ENCODE measurements around the gene STAG1. TPM values are rescaled to one million over a fixed set of nuclear protein-coding genes. Genes with fewer than 3 reads are reported as not detected.
"Not testable (repeated sequence)": the region's sequence is repeated elsewhere in the genome, so short reads cannot be mapped to it uniquely, and the experiment has no call there.

Gene STAG1
- total RNA-seq, 1 donor from 2014 or later: 22.3 TPM

DNA sequence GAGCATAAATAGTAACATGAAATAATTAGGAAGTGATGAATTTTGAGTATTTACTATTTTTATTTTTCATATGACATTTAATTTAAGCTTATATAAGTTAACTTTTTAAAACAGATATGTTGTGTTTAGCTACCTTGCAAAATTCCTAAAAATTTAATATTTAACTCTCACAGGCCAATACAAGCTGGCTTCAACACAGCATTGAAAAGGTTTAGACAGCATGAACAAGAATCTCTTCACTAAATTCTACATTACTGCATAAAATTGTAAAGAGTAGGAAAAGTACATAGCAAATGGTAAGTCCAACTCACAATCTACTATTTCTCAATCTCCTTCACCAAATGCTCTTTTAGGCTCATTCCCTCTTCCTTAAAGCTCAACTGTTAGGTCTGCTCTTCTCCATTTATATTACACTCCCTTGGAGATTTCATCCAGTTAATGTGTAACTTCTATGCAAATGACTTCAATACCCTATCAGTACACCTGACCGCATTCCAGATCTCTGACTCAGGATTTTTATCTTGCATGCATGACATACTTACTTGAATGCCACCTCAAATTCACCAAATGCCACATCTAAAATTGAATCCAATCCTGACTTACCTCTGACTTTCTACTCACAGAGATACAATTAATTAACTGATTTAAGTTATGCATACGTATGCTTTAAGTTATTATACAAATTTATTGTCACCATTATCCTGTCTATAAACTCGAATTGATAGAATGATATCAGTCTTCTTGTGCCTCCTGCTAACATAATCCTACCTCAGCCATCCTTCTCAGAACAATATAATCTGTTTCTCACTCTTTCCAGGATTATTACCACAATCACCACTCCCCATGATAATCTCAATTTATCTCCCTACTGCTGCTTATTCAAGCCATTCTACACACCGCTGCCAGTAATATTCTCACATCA, 127.0 kb downstream of the STAG1 start:
- intact Hi-C loops (cut with micrococcal nuclease): no loop called here
- DNase-seq (no peak), ATAC-seq (no peak)

DNA sequence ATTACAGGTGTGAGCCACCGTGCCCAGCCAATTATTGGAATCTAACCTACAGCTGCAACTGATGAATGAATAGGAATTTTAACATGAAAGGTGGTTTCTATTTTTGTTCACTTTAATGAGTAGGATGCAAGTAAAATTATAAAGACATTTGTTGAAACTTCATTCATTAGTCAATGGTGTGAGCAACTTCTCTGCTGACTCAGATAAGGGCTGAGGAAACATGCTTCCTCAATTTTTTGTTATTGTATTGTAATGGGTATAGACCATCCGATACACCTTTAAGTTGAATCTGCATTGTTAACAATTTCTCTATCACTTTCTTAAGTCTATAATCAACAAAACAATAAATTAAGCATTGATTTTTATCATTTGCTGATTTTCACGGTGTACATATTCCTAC, 127.8 kb downstream of the STAG1 start:
- intact Hi-C loops (cut with micrococcal nuclease): no loop called here
- no peak for DNase-seq
- no peak for ATAC-seq

DNA sequence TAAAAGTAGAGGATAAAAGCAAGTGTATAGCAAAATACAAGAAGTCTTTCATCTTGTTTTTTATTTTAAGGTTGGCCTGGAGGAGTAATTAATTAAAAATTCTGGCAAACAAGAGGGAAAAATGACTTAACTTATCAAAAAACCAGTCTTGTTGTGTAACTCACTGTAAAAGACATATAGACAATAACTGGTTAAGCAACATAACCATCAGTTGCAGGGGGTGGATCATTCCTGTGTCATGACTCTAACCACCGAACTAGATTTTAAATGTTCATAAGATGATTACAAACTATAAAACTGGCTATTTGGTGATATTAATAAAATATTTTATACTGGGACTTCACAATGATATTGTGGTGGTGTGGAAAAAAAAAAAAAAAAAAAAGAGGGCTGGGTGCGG, 130.6 kb downstream of the STAG1 start:
- no peak for DNase-seq
- no peak for ATAC-seq
- intact Hi-C loops (cut with micrococcal nuclease): no loop called here

DNA sequence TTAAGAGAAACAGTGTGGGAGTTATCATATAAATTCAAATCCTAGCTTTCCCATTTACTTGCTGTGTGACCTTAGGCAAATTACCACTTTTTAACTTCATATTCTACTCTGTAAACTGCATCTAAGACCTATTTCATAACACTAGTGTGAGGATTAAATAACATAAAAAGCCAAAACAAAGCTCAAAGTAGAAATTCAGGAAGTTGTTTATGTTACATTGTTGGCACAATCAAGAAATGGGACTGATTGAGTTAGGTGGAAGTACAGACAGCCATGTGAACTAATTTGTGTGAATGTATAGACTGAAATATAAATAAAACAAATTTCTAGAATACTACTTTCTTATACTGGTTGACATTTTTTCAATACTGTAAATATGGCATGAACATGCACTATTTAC, 131.7 kb downstream of the STAG1 start:
- no peak for DNase-seq
- ATAC-seq: no peak
- intact Hi-C loops (cut with micrococcal nuclease): no loop called here

DNA sequence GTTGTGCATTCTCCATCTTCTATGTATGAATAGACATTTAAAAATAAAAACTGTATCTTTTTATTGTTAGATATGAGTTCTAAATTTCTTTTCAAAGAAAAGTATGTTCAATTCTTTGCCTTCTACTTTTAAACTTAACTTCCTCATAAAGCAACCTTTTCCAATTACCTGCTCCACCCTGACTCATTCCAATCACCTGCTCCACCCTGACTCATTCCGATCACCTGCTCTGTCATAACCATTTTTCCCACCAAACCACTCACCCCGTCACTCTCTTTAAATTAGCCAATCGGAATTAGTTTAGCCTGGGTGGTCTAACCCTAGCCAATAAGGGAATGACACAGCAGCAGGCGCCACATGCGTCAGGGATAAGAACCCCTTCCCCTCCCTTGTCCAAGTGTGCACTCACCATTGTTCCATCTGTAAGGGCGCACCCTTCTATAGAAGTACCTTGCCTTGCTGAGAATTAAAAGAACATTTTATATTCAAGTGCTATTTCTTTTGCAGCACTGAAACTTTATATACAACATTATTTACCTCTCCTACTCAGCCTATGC, 134.1 kb downstream of the STAG1 start:
- ATAC-seq; DNase-seq; intact Hi-C loops (cut with micrococcal nuclease): not testable (repeated sequence)

DNA sequence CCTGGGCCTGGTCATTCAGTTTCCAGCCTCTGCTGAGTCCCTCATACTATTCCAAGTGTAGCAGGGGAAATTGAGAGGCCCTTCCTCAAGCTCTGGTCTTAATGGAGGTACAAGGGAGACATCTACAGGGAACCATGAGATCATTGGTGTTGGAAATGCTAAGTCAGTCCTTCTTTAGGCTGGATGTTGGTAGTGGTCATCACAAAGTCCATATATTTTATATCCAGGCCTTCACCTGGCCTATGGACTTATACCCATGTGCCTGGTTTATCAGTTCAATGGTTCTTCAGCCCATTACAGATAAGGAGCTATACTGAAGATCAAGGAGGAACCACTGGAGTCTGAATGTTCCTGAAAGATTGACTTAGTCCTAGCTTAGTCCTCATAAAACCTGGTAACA, 135.0 kb downstream of the STAG1 start:
- intact Hi-C loops (cut with micrococcal nuclease): no loop called here
- DNase-seq (no peak), ATAC-seq (no peak)

DNA sequence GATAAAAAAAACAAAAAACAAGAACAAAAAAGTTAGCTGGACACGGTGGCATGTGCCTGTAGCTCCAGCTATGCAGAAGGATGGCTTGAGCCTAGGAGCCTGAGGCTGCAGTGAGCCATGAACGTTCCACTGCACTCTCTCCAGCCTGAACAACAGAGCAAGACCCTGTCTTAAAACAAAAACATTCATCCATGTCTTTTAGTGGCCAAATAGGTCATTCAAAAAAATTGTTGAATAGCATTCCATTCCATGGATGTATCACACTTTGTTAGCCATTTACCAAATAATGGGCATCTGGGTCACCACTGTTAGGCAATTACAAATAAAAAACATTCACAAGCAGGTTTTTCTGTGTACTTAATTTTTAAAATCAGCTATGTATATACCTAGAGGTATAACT, 139.7 kb downstream of the STAG1 start:
- DNase-seq (no peak), ATAC-seq (no peak)
- intact Hi-C loops (cut with micrococcal nuclease): no loop called here

DNA sequence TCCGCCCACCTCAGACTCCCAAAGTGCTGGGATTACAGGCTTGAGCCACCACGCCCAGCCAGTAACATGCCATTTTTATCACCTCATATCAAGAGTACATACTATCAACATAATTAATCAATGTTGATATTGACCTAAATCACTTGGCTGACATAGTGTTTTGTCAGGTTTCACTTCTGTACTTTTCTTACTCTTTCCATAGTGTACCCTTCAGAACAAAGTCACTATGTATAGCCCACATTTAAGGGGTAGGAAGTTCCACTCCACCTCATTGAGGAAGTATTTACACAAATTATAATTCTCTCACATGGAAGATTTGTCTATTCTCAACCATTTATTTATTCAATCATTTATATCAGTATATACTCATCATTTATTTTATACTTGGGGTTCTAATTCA, 145.2 kb downstream of the STAG1 start:
- intact Hi-C loops (cut with micrococcal nuclease): no loop called here
- ATAC-seq (no peak), DNase-seq (no peak)

DNA sequence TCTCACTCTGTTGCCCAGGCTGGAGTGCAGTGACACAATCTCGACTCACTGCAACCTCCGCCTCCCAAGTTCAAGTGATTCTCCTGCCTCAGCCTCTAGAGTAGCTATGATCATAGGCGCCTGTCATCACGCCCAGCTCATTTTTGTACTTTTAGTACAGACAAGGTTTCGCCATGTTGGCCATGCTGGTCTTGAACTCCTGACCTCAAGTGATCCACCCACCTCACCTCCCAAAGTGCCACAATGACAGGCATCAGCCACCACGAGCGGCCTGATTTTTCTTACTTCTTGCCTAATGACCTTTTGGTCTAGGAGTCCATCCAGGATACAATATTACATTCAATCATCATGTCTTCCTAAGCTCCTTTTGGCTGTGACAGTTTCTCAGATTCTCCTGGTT, 146.0 kb downstream of the STAG1 start:
- intact Hi-C loops (cut with micrococcal nuclease); ATAC-seq; DNase-seq: not testable (repeated sequence)

DNA sequence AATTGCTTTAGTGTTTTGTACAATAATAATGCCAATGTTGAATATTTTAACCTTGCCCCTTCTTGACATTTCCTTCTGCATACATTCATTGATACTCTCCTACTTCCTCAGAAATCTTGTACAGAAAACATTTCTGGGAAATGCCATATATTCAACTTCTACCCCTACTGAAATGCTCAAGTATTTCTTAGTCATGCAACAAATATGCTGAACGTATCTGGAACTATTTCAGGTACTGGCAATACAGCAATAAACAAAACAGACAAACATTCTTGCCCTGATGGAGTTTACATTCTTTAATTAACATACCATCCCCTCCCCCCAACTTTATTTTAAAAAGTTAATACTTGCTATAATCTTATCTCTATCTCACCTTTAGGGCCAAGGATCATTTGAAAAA, 147.2 kb downstream of the STAG1 start:
- no peak for ATAC-seq
- intact Hi-C loops (cut with micrococcal nuclease): no loop called here
- no peak for DNase-seq

DNA sequence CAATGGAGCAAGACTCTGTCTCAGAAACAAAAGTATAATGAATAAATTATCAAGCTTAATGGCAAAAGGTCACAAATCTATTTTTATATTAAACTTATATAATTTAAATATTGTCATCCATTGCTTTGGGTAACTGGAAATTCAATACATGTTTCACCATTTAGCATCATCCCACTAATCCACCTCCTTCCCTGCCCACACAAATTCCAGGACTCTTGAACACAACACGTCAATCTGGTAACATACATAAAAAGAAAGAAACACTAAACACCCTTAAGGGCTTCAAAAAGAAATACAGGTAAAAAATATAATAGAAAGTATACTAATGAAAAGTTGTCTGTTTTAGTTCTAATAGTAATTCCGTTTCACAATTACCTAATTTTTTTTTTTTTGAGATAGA, 149.4 kb downstream of the STAG1 start:
- DNase-seq: no peak
- ATAC-seq: no peak
- intact Hi-C loops (cut with micrococcal nuclease): no loop called here

DNA sequence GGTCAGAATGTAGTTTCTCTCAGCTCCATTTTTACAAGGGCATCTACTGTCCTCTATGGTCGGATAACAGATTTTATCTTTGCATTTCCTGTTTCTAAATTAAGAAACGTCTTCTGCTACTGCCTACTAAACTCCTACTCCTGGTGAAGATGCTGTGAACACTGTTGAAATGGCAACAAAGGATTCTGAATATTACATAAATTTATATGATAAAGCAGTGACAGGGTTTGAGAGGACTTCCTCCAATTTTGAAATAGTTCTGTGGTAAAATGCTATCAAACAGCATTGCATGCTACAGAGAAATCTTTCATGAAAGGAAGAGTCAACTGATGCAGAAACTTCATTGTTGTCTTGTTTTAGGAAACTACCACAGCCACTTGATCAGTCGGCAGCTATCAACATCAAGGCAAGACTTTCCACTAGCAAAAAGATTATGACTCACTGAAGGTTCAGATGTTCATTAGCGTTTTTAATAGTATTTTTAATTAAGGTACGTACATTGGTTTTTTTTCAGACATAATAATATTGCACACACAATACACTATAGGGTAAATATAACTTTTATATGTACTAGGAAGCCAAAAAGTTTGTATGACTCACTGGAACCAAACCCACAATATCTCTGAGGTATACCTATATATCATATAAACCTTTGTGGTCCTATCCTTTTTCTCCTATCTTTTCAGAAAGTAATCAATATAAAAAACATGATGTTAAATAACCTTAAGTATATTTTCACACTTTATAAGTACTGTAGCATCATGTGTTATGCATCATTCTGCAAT, 156.1 kb downstream of the STAG1 start:
- intact Hi-C loops (cut with micrococcal nuclease): no loop called here
- no peak for ATAC-seq
- DNase-seq: no peak

DNA sequence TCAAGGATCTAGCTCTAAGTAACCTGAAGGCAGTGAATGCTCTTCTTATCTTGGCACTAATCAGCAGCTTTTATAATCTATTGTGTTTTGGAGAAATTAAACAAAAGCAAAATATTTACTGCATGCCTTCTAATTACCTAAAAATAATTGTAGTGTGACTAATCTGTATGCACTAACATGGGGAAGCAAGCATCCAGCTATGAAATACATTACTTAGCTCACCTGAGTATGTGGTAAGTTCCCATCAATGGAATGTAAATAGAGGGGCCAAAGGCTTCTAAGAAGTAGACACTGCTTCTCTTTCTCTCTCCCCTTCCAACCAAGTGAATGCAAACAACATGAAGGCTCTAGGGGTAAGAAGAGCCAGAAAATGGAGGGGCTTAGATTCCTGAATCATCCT, 165.6 kb downstream of the STAG1 start:
- ATAC-seq: no peak
- DNase-seq: no peak
- intact Hi-C loops (cut with micrococcal nuclease): no loop called here

DNA sequence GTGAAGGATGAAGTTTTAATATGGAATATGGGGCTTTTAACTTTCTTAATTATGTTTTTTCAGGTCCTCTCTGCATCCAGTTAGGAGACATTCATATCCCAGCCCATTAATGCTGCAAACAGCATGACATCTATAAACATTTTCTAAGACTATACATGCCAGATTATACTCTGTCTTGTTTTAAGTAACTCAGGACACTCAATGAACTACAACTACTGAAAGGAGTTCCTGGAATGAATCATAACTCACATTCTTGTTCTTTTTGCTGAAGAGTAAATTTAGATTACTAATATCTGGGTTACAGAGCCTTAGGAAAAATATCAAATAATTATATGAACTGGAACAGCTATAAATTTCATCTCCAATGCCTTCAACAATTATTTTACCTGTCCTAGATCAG, 167.4 kb downstream of the STAG1 start:
- no peak for ATAC-seq
- DNase-seq: no peak
- intact Hi-C loops (cut with micrococcal nuclease): no loop called here

DNA sequence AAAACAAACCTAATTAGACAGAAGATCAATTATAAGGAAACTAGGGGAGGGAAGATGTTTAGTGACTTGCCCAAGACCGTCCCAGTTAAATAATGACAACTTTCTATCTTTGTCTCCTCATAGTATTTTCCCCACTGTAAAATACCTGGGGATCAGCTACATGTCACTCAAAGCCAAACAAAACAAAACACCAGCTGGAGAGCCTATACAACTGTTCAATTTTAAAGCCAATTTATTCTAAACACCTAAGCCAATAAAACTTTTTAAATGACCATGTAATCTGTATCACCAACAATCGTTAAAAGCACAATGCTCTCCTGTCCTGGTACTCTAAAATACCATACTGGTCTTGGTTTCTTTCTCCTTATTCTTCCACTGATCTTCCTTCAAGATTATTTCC, 168.4 kb downstream of the STAG1 start:
- DNase-seq: no peak
- no peak for ATAC-seq
- intact Hi-C loops (cut with micrococcal nuclease): no loop called here

DNA sequence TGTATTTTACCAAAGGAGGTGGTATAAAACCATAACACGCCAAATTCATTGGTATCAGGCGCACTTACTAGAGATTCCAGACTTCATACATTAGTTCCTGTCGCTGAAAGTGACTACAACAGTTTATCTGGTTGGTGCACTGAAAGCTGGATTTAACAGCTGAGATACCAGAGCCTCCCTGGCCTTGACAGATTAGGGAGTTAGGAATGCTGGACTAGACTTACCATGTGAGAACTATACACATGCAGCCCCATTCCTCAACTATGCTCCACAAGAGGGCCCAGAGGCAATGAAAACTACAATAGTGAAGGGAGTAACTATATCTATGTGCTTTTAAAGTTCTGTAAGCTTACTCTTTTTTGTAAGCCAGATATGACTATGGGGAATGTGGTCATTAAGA, 174.4 kb downstream of the STAG1 start:
- ATAC-seq (no peak), DNase-seq (no peak)
- intact Hi-C loops (cut with micrococcal nuclease): no loop called here

DNA sequence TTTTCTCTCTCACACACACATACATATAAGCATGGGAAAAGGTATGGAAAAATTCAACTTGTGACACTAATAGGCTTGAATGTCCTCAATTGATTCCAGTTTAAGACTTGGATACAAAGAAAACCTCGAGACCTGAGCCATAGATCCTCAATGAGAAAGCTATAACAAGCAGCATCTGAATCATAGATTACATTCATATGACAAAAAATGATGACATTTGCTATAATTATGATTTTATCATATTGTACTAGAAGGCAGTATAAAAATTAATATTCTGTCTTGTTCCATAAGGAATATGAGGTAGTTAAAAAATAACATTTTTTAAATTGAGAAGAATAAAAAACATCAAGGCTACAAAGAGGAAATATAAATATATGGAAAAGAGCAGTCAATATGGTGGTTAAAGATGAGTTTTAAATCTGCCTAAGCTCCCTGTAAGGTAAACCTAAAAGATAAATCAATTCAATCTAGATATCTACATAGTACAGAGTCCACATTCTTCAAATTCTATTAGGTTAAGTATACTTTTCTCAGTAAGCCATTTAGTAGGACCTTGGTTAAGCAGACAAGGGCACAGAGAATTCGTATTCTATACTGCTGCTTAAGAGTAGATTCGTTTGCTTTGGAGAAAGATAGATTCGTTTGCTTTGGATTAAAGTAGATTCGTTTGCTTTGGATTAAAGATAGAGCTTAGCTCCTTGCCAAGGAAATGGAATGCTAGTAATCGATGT, 175.7 kb downstream of the STAG1 start:
- DNase-seq (no peak), ATAC-seq (no peak)
- intact Hi-C loops (cut with micrococcal nuclease): no loop called here

DNA sequence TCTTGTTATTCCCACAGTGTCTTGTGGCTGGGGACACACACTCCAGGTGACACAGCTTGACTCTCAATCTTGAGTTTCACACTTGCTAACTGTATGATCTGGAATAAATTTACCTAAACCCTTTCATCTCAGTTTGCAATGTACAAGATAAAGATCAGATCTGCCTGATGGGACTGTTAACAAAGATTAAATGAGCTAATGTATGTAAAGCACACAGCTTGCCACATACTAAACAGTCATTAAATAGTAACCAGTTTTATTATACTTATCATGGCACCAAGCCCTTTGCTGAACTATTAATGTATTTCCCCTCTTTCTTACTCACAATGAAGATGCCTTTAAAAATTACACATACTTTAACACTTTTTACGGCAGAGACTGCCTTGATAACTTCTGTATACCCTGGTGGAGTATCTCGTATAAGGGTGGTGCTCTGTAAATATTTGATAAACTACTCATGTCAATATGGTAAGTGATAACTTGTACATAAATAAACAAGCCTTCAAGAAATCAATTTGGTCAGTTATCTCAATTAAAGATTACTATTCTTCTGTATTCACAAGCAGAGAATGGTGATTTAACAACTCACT, 184.5 kb downstream of the STAG1 start:
- intact Hi-C loops (cut with micrococcal nuclease): no loop called here
- DNase-seq (no peak), ATAC-seq (no peak)

DNA sequence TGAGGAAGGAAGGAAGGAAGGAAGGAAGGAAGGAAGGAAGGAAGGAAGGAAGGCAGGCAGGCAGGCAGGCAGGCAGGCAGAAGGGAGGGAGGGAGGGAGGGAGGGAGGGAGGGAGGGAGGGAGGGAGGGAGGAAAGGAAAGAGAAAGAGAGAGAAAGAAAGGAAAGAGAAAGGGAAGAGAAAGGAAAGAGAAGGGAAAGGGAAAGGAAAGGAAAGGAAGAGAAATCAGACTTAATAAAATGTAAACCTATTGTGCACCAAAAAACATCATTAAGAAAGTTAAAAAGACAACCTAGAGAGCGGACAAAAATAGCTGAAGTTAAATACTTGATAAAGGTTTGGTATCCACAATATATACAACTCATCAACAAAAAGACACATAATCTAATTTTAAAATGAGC, 187.2 kb downstream of the STAG1 start:
- DNase-seq; ATAC-seq; intact Hi-C loops (cut with micrococcal nuclease): not testable (repeated sequence)

All from left ventricle myocardium superior (tissue), 1 donor.